NB4 (cell line): Measurements from ENCODE around the gene CLGN.
A peak's percentile ranks its signal among the peaks of the same experiment; 100 is the strongest.

Source experiments
- MYC ChIP-seq: IDR thresholded peaks from 2 replicates; pipeline ENCODE4 v1.6.1; 2011; ENCODE audit warnings: low read depth, low read length
- POLR2A ChIP-seq: IDR thresholded peaks from 2 replicates; pipeline ENCODE4 v1.6.1; 2011; ENCODE audit warnings: mild to moderate bottlenecking; ENCODE audit not compliant: insufficient read length; ENCODE audit errors: extremely low read depth
- TF ChIP-seq, protein P1 (sequence below): IDR thresholded peaks from one replicate; pipeline ENCODE4 v1.5.1; 2012; ENCODE audit warnings: low read depth, low read length
- TF ChIP-seq, protein P2 (sequence below): IDR thresholded peaks from 2 replicates; pipeline ENCODE4 v1.6.1; 2011; ENCODE audit warnings: low read depth, low read length

GRCh38 chr4:140359562-140360427, 67.7 kb downstream of the CLGN start:
- TF ChIP-seq, protein P1, sequence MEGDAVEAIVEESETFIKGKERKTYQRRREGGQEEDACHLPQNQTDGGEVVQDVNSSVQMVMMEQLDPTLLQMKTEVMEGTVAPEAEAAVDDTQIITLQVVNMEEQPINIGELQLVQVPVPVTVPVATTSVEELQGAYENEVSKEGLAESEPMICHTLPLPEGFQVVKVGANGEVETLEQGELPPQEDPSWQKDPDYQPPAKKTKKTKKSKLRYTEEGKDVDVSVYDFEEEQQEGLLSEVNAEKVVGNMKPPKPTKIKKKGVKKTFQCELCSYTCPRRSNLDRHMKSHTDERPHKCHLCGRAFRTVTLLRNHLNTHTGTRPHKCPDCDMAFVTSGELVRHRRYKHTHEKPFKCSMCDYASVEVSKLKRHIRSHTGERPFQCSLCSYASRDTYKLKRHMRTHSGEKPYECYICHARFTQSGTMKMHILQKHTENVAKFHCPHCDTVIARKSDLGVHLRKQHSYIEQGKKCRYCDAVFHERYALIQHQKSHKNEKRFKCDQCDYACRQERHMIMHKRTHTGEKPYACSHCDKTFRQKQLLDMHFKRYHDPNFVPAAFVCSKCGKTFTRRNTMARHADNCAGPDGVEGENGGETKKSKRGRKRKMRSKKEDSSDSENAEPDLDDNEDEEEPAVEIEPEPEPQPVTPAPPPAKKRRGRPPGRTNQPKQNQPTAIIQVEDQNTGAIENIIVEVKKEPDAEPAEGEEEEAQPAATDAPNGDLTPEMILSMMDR, result peak; percentile 80
- TF ChIP-seq POLR2A (no peak), MYC (no peak)
- TF ChIP-seq, protein P2, sequence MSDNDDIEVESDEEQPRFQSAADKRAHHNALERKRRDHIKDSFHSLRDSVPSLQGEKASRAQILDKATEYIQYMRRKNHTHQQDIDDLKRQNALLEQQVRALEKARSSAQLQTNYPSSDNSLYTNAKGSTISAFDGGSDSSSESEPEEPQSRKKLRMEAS, result no peak
